HFFc6 (cell line): Measurements from ENCODE around the gene KRT16. TPM values are rescaled to one million over a fixed set of nuclear protein-coding genes. Genes with fewer than 3 reads are reported as not detected.
A peak's percentile ranks its signal among the peaks of the same experiment; 100 is the strongest.

ENCODE experiments used
- DNase-seq: peaks from one replicate; pipeline ENCODE4 v3.0.0-alpha.2; 2018
- H3K27ac Mint-ChIP-seq: 2 replicates; pipeline ENCODE4 v1.8.0; 2020; ENCODE audit warnings: mild to moderate bottlenecking, mixed read lengths
- H3K27me3 Mint-ChIP-seq: 2 replicates; pipeline ENCODE4 v1.8.0; 2021; ENCODE audit warnings: mild to moderate bottlenecking, moderate library complexity, mixed read lengths; ENCODE audit not compliant: insufficient read depth
- H3K36me3 Mint-ChIP-seq: 2 replicates; pipeline ENCODE4 v1.8.0; 2021; ENCODE audit warnings: low read depth, mixed read lengths
- H3K4me1 Mint-ChIP-seq: 2 replicates; pipeline ENCODE4 v1.8.0; 2020; ENCODE audit warnings: low read depth, mixed read lengths
- H3K4me3 Mint-ChIP-seq: 2 replicates; pipeline ENCODE4 v1.8.0; 2020; ENCODE audit warnings: mild to moderate bottlenecking, moderate library complexity, mixed read lengths
- H3K9me3 Mint-ChIP-seq: 2 replicates; pipeline ENCODE4 v1.8.0; 2020; ENCODE audit warnings: mild to moderate bottlenecking, mixed read lengths
- total RNA-seq, 6 experiments: library from RNA; stranded (reverse); fragmentation: NEBNext Ultra II Directional; extraction: Animal tissue kit (Norgen Biotek cat#: 25700); gene quantifications; 2 replicates in 1 of 6; 3 replicates in 5 of 6; pipeline ENCODE4 v1.2.3, GENCODE V29; 2021
- TF ChIP-seq, protein P1 (sequence below): fragments of 200-600 bp; sonication (generic); IDR thresholded peaks from 2 replicates; pipeline ENCODE4 v1.5.0; 2021; ENCODE audit warnings: antibody characterized with exemption, mild to moderate bottlenecking

KRT16 gene
- total RNA-seq, 6 experiments from 2014 or later = 0.11 to 0.47 (median 0.17) TPM; not detected in 2

DNA sequence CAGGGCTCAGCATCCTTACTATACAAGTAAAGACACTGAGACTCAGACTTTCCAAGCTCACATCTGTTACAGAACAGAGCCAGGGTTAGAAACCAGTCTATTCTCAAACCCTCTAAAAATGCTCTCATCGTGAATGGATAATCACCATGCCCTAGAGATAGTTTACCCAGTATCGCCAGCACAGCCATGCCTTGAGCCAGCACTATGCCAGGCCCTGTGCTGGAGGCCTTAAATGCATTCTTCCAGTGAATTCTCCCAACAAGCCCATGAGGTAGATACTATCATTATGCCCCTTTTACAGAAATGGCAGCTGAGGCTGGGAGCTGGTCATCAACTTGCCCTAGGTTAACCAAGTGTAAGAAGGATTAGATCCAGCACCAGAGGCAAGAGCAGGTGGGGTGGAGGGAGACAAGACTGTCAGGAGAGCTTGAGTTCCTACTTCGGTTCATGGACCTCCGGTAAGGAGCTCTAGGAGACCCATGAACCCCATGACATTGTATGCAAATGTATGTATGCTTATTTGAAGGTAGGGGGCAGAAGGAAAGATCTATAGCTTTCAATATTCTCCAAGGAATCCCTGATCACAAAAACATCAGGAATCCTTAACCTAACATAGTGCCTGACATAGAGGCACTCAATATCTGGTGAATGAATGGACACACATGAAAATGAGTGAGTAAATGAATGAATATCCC is 31.1 kb downstream of the KRT16 start:
- Mint-ChIP-seq H3K9me3 (no peaks in the 10 kb centered on the region), H3K27me3 (peaks cover 33% of the 10 kb centered on the region), H3K36me3 (no peaks in the 10 kb centered on the region), H3K27ac (no peak overlapping the region), H3K4me1 (peaks cover 11% of the 10 kb centered on the region), H3K4me3 (no peak overlapping the region)
- DNase-seq = no peak
- TF ChIP-seq, protein P1, sequence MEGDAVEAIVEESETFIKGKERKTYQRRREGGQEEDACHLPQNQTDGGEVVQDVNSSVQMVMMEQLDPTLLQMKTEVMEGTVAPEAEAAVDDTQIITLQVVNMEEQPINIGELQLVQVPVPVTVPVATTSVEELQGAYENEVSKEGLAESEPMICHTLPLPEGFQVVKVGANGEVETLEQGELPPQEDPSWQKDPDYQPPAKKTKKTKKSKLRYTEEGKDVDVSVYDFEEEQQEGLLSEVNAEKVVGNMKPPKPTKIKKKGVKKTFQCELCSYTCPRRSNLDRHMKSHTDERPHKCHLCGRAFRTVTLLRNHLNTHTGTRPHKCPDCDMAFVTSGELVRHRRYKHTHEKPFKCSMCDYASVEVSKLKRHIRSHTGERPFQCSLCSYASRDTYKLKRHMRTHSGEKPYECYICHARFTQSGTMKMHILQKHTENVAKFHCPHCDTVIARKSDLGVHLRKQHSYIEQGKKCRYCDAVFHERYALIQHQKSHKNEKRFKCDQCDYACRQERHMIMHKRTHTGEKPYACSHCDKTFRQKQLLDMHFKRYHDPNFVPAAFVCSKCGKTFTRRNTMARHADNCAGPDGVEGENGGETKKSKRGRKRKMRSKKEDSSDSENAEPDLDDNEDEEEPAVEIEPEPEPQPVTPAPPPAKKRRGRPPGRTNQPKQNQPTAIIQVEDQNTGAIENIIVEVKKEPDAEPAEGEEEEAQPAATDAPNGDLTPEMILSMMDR = no peak

DNA sequence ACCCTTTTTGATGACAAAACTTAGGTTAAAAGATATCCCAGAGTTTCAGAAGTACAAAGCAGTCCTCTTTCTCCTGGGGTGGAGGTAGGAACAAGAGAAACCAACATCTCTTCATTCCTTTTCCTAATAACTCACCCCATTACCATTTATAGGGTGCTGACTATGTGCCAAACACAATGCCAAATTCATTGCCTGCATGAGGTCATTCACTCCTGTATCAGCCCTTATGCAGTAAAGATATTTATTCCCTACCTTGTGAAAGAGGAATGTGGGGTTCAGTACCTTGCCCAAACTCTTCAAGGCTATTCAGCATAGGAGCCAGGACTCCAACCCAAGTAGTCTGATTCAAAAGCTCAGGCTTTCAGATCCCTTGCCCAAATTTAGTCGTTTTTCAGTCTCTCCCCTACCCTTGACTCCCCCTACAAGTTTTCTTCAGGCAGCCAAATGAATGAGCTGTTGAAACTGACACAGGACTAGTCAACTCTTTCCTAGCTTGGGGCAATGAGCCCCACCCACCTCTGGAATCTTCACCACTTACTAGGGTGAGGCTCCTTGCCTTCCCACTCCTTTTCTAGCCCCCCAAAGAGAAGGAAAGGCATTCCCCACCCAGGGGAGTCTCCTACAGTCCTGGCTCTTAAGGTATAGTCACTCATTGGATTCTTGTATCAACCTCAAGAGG is 31.7 kb downstream of the KRT16 start:
- H3K9me3 Mint-ChIP-seq = no peaks in the 10 kb centered on the region
- H3K4me3 Mint-ChIP-seq = no peak overlapping the region
- peaks cover 38% of the 10 kb centered on the region for H3K27me3 Mint-ChIP-seq
- TF ChIP-seq, protein P1 = no peak
- no peak for DNase-seq
- peaks cover 11% of the 10 kb centered on the region for H3K4me1 Mint-ChIP-seq
- no peaks in the 10 kb centered on the region for H3K36me3 Mint-ChIP-seq
- H3K27ac Mint-ChIP-seq = no peak overlapping the region

DNA sequence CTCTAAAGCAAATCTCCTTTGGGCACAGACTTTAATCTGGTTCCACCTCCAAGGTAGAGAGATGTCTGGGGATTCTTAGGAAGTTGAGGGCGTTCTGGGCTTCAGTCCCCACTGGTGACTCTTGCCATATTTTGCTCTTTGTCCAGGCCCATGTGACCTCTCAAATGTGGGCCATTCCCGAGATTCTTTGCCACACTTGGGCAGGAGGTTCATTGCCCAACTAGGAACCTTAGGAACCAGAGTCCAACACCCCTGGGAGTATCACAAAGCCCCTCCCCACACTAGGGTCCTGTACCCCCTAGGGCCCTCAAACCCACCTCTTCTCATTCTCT is 32.4 kb downstream of the KRT16 start:
- no peak overlapping the region for H3K4me3 Mint-ChIP-seq
- H3K27ac Mint-ChIP-seq = no peak overlapping the region
- TF ChIP-seq, protein P1 = no peak
- H3K9me3 Mint-ChIP-seq = no peaks in the 10 kb centered on the region
- H3K36me3 Mint-ChIP-seq = no peaks in the 10 kb centered on the region
- peaks cover 38% of the 10 kb centered on the region for H3K27me3 Mint-ChIP-seq
- peaks cover 11% of the 10 kb centered on the region for H3K4me1 Mint-ChIP-seq
- no peak for DNase-seq

DNA sequence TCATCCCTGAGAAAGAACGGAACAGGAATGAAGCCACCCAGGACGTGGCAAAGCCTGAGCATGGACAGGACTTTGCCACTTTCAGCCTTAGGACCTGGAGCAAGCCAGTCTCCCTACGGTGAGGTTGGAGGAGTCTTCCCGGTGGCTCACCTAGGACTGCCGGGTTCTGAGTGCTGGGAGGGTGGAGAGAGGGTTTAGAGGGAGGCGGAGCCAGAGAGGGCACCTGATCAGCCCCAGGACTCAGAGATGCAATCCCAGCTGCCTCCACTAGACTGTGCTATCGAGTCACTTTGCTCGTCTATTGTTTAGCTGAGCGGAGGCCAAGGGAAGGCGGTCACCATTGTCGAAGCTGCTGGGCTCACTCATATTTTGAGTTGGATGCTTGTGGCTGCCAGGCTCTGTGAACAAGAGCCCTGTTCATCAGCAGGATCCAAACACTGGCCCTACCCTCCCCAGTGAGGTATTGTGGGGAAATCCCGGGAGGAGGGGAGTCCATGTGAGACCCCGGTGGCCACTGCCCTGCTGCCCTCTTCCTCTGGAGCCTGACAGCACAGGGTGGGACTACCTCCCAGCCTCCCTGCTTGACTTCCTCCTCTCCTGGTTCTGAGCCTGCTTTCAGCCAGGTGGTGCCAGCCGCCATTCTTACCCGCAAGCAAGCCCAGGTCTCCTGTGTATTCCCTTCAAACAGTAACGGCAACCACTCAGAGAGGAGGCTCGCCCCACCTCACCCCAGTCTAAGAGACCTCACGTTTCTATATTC is 32.9 kb downstream of the KRT16 start:
- no peak overlapping the region for H3K4me3 Mint-ChIP-seq
- H3K9me3 Mint-ChIP-seq = no peaks in the 10 kb centered on the region
- peak; percentile 33 for DNase-seq
- H3K27ac Mint-ChIP-seq = no peak overlapping the region
- peaks cover 38% of the 10 kb centered on the region for H3K27me3 Mint-ChIP-seq
- no peaks in the 10 kb centered on the region for H3K36me3 Mint-ChIP-seq
- TF ChIP-seq, protein P1 = peak; percentile 82
- H3K4me1 Mint-ChIP-seq = peaks cover 11% of the 10 kb centered on the region

DNA sequence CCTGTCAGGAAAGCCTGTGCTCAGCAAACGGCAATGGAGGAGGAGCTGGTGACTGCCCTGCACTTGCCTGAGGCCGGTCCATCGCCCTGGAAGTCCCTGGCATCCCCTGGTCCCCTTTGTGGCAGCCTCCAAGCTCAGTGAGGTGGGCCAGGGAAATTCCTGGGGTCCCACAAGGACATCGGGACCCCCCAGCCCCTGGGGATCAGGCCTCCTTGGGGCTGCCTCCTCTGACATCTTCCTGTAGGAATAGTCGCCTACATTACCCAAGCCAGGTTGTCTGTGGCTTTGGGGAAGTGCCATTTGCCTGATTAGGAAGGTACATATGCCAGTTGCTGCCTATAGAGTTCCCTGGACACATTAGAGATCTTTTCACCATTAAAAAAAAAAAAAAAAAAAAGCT is 33.6 kb downstream of the KRT16 start:
- no peak overlapping the region for H3K4me3 Mint-ChIP-seq
- no peak for DNase-seq
- H3K4me1 Mint-ChIP-seq = peaks cover 11% of the 10 kb centered on the region
- H3K36me3 Mint-ChIP-seq = no peaks in the 10 kb centered on the region
- TF ChIP-seq, protein P1 = no peak
- no peak overlapping the region for H3K27ac Mint-ChIP-seq
- H3K27me3 Mint-ChIP-seq = peaks cover 34% of the 10 kb centered on the region
- no peaks in the 10 kb centered on the region for H3K9me3 Mint-ChIP-seq
